GM19240 (cell line): ENCODE data around the gene ARHGEF17.
A peak's percentile ranks its signal among the peaks of the same experiment; 100 is the strongest.

Source experiments
- DNase-seq: peaks from one replicate; pipeline ENCODE4 v3.0.0; 2011; ENCODE audit warnings: low spot score; ENCODE audit not compliant: insufficient read length

Gene ARHGEF17

GRCh38 chr11:73356979-73357860, 49.1 kb downstream of the ARHGEF17 start:
- no peak for DNase-seq

DNA sequence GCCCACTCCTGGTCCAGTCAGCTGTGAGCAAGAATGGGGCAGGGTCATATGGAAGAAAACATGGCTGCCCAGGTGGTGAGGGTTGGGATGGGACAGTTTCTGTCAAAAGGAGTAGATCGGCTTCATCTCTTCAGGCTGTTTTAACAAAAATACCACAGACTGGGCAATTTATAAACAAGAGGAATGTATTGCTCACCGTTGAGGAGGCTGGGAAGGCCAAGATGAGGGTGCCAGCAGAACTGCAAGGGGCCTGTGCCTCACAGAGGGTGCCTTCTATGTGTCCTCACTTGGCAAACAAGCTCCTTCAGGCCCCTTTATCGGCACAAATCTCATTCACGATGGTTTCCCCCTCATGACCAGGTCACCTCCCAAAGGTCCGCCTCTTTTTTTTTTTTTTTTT, 50.0 kb downstream of the ARHGEF17 start:
- no peak for DNase-seq

DNA sequence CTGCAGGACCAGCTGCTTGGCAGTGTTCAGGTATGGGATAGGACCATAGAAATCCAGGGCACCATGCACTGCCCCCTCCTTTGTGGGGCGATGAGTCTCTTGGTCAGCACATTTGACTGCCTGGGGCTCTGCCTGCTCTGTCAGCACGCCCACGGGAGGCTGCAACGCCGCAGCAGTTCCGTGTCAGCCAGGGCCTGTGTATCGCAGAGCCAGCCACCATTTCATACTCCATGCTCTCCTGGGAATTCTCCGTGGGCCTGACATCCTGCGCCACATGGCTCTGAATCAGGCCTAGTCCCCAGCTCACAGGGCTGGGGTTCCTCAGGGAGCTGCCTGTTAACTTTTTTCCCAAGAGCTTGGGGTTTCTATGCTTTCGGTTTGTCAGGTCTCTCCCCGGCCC, 51.3 kb downstream of the ARHGEF17 start:
- no peak for DNase-seq

DNA sequence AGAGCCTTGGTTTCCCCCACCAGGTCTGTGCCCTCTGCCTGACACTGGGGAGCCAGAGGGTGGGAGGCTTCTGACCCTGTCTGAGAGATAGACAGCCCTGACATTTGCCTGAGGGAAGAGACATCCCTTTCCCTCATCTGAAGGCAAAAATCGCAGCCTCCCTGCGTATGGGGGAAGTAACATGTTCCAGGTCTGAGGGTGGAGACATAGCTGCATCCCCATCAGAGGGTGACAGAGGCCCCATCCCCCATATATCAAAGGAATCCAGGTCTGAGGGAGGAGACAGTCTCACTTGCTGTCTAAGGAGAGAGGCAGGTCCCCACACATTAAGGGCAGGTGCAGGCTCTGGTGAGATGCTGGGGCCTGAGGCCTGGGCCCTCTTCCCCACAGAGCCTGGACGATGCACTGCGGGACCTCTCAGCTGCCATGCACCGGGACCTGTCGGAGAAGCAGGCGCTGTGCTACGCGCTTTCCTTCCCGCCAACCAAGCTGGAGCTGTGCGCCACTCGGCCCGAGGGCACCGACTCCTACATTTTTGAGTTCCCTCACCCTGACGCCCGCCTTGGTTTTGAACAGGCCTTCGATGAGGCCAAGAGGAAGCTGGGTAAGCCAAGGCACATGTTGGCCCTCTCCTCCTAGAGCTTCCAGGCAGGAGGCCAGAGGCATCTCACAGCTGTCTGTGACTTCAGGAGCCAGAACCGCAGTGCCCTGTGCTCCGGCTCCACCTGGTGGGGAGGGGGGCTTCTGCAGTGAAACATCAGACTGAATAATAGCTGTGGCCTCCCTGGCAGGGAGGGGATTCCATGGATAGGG, 52.1 kb downstream of the ARHGEF17 start:
- DNase-seq = peak; percentile 62

DNA sequence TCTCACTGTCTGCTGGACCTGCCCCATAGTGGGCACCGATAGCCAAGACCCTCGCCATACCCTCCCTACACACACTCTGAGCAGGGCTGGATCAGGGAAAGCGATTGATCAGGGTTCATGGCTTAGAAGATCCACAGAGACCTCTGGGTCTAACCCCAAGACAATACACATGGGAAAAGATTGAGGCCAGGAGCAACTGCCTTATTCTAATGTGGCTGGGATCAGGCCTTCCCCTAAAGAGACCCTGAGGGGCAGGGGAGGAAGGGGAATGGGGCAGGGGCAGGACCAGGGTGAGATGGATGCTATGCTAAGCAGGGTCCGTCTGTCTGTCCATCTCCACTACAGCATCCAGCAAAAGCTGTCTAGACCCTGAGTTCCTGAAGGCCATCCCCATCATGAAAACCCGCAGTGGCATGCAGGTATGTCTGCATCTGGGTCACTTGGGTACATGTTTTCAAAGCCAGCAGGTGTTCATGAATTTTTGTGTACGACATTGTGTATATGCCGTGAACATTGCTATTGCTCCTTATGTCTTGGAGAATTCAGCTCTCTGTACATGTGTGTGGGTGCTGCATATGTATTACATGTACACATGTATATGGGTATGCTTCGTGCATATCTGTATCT, 52.8 kb downstream of the ARHGEF17 start:
- no peak for DNase-seq

- DNase-seq = no peak
These were observed 54.1 kb downstream of the ARHGEF17 start for GRCh38 chr11:73361953-73362776.

- no peak for DNase-seq
These were observed 55.1 kb downstream of the ARHGEF17 start for GRCh38 chr11:73363147-73363546.

- DNase-seq = no peak
These were observed 57.5 kb downstream of the ARHGEF17 start for GRCh38 chr11:73365352-73366264.

DNA sequence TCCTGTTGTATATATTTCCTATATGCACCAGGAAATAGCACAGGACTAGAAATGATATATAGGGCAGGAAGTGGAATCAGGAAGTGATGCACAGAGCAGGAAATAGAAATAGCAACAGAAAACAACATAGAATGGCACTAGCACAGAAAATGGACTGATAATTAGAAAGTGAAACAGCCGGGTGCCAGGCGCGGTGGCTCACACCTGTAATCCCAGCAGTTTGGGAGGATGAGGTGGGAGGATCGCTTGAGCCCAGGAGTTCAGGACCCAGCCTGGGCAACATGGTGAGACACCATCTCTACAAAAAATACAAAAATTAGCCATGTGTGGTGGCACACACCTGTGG, 58.2 kb downstream of the ARHGEF17 start:
- no peak for DNase-seq

DNA sequence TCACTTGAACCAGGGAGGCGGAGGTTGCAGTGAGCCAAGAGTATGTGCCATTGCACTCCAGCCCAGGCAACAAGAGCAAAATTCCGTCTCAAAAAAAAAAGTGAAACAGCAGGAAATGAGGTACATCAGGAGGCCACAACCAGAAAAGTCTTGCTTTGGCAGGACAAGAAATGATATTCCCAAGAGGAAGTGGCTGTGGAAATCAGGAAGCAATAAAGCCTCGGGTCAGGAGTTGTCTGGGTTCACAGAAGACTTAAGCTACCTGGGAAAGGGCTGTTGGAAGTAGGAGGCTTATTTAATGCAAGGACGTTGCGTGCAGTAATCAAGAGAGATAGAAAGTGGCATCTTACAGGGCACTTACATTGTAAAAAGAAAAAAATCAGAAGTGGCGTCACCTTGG, 58.9 kb downstream of the ARHGEF17 start:
- no peak for DNase-seq

DNA sequence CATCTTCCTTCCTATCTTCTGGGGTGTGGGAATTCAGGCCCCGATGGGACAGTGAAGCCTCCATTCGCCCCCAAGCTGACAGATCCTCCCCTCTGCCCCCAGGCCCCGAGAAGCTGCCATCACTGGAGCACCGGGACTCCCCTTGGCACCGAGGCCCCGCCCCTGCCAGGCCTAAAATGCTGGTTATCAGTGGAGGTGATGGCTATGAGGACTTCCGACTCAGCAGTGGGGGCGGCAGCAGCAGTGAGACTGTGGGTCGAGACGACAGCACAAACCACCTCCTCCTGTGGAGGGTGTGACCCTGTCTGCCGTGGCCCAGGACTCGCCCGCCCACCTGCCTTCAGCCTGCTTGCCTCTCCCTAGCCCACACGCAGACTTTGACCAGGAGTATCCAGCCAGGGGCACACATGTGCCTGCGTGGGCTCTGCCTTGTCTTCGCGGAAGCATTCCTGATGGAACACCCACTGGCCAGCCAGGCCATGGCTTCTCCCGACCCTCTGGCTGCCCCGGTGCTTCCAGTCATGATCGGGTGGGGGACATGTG, 59.5 kb downstream of the ARHGEF17 start:
- no peak for DNase-seq

DNA sequence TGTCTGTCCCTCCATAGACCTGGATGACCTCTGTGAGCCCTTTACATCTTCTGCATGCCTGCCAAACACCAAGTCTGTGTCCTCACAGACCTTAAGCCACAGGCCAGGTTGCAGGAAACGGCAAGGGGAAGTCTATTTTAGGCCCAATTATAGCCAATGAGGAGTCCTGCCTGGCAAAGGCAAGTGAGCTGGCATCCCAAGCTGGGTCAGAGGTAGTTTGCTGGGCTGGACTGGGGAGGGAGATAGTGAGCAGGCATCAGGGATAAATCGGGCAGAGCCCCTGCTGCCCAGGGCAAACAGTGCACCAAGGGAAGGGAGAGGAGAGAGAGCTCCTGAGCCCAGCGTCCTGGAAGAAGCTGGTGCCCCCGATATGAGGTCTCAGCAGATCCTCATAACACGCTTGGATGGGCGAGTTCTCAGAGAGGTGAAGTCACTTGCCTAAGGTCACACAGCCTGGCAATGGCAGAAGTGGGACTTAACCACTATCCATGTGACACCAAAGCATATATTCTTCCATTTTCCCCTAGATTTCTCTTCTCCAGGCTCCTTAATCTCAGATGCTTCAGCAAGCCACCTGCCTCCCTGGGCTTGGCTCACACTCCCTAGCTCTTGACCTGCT, 64.4 kb downstream of the ARHGEF17 start:
- DNase-seq = no peak

DNA sequence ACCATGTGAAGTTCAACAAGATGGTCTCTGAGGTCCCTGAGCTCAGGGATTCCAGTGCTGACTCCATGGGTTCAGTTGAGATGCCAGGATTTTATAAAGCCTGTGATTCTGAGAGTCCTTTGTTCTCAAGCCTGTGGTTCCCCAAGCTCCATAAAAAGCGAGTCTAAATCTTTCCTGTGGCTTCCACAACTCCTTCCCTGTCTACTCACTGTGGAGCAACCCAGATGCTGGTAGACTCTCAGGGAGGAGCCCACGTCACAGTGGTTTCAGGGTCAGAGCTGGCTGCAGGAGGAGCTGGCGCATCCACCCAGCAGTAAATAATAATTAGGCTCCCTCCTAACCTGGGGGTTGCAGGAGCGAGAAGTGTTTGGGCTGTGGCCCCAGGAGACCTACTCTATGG, 66.1 kb downstream of the ARHGEF17 start:
- DNase-seq = no peak

- DNase-seq = no peak
These were observed 67.7 kb downstream of the ARHGEF17 start for GRCh38 chr11:73375830-73376159.

DNA sequence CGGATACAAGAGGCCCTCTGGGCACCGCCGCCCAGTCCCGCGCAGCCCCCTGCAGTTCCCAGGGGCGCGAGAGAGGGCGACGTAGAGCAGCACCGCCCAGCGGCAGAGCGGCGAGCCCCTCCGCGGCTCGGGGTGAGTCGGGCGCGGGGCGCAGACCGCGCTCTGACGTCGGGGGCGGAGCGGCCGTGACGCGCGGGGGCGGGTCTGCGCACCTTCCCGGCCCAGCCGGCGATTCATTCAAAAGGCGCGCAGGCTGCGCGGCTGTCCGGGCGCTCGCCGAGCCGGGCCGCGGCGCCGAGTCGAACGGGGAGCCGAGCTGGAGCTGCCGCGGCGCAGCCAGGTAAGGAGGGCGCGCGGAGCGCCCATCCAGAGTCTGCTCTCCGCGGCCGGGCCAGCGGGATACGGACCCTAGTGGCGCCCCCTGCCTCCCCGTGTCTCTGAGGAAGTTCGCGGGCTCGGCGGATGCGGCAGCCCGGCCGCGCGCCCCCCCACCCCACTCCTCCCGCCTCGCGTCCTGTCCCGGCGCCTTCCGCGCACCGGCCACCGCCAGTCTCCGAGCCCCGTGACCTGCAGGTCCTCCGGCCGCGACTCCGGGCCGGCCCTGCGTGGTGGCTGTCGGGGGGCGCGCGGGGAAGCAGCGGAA, 68.2 kb downstream of the ARHGEF17 start, which contains the start of gene RELT:
RELT (plus strand) TSS at position 240 of the 643 bp plus-strand sequence. CDS start 12,738 bp downstream, outside the sequence.
- DNase-seq = peak; percentile 94

GRCh38 chr11:73376803-73377629, 68.9 kb downstream of the ARHGEF17 start:
- DNase-seq = peak; percentile 54

GRCh38 chr11:73379189-73379880, 71.3 kb downstream of the ARHGEF17 start:
- DNase-seq = no peak
